Parathyroid adenoma (tissue), 2 donors: ENCODE data around the gene ASB2.

Experiments
- H2AFZ ChIP-seq: fragments of 300-600 bp; sonication (generic); one replicate; pipeline ENCODE4 v1.7.0; 2017; ENCODE audit warnings: antibody characterized with exemption, mild to moderate bottlenecking
- H3K27ac ChIP-seq: fragments of 300-600 bp; sonication (generic); one replicate; pipeline ENCODE4 v1.7.0; 2017
- H3K27me3 ChIP-seq: fragments of 300-600 bp; sonication (generic); one replicate; pipeline ENCODE4 v1.7.0; 2017; ENCODE audit warnings: low read length; ENCODE audit not compliant: control insufficient read depth, insufficient read depth
- H3K36me3 ChIP-seq: fragments of 300-600 bp; sonication (generic); one replicate; pipeline ENCODE4 v1.7.0; 2017; ENCODE audit warnings: low read length; ENCODE audit not compliant: control insufficient read depth, insufficient read depth
- H3K4me1 ChIP-seq: fragments of 300-600 bp; sonication (generic); one replicate; pipeline ENCODE4 v1.7.0; 2017; ENCODE audit warnings: control low read depth
- H3K4me2 ChIP-seq: fragments of 300-600 bp; sonication (generic); one replicate; pipeline ENCODE4 v1.7.0; 2017; ENCODE audit warnings: low read length
- H3K4me3 ChIP-seq: fragments of 300-600 bp; sonication (generic); one replicate; pipeline ENCODE4 v1.7.0; 2017; ENCODE audit warnings: low read depth, low read length
- H3K79me2 ChIP-seq: fragments of 300-600 bp; sonication (generic); one replicate; pipeline ENCODE4 v1.7.0; 2017; ENCODE audit warnings: control low read depth
- H3K9ac ChIP-seq: fragments of 300-600 bp; sonication (generic); one replicate; pipeline ENCODE4 v1.7.0; 2017; ENCODE audit warnings: mild to moderate bottlenecking
- H3K9me3 ChIP-seq: fragments of 300-600 bp; sonication (generic); one replicate; pipeline ENCODE4 v1.7.0; 2017; ENCODE audit warnings: low read length; ENCODE audit not compliant: control insufficient read depth
- CTCF ChIP-seq: fragments of 300-600 bp; sonication (generic); IDR thresholded peaks from one replicate; pipeline ENCODE4 v1.7.0; 2017; ENCODE audit warnings: antibody characterized with exemption, mild to moderate bottlenecking
- donor health status: primary hyperparathyroidism.

The ASB2 gene

GRCh38 chr14:93974299-93974698 is 2.1 kb downstream of the ASB2 start:
- no peak overlapping the region for H3K4me3 ChIP-seq
- no peaks in the 10 kb centered on the region for H3K36me3 ChIP-seq
- no peak for TF ChIP-seq CTCF
- no peaks in the 10 kb centered on the region for H3K9me3 ChIP-seq
- no peaks in the 10 kb centered on the region for H3K4me1 ChIP-seq
- H3K9ac ChIP-seq: no peak overlapping the region
- H2AFZ ChIP-seq: no peak overlapping the region
- no peak overlapping the region for H3K27ac ChIP-seq
- H3K27me3 ChIP-seq: no peaks in the 10 kb centered on the region
- H3K79me2 ChIP-seq: no peaks in the 10 kb centered on the region
- no peak overlapping the region for H3K4me2 ChIP-seq

- H3K4me2 ChIP-seq: no peak overlapping the region
- H3K36me3 ChIP-seq: no peaks in the 10 kb centered on the region
- H2AFZ ChIP-seq: no peak overlapping the region
- TF ChIP-seq CTCF: no peak
- no peaks in the 10 kb centered on the region for H3K79me2 ChIP-seq
- H3K4me3 ChIP-seq: no peak overlapping the region
- no peaks in the 10 kb centered on the region for H3K9me3 ChIP-seq
- H3K27me3 ChIP-seq: no peaks in the 10 kb centered on the region
- no peak overlapping the region for H3K27ac ChIP-seq
- no peak overlapping the region for H3K9ac ChIP-seq
- H3K4me1 ChIP-seq: no peaks in the 10 kb centered on the region
Observed at GRCh38 chr14:93973607-93974006, 2.8 kb downstream of the ASB2 start.

GRCh38 chr14:93972618-93973205 is 3.7 kb downstream of the ASB2 start:
- Histone ChIP-seq H3K4me3 (no peak overlapping the region), H3K4me1 (no peaks in the 10 kb centered on the region), H3K36me3 (no peaks in the 10 kb centered on the region), H3K27me3 (no peaks in the 10 kb centered on the region), H3K9me3 (no peaks in the 10 kb centered on the region), H3K4me2 (no peak overlapping the region), H3K9ac (no peak overlapping the region), H3K27ac (no peak overlapping the region), H3K79me2 (no peaks in the 10 kb centered on the region), H2AFZ (no peak overlapping the region)
- TF ChIP-seq CTCF: no peak

- Histone ChIP-seq H3K4me2 (no peak overlapping the region), H3K4me1 (no peaks in the 10 kb centered on the region), H2AFZ (no peak overlapping the region), H3K9ac (no peak overlapping the region), H3K27ac (no peak overlapping the region), H3K4me3 (no peak overlapping the region), H3K27me3 (no peaks in the 10 kb centered on the region), H3K9me3 (no peaks in the 10 kb centered on the region), H3K36me3 (no peaks in the 10 kb centered on the region), H3K79me2 (no peaks in the 10 kb centered on the region)
- TF ChIP-seq CTCF: no peak
Observed at GRCh38 chr14:93971635-93972027, 4.7 kb downstream of the ASB2 start.

- Histone ChIP-seq H3K27me3 (no peaks in the 10 kb centered on the region), H3K27ac (no peak overlapping the region), H3K79me2 (no peaks in the 10 kb centered on the region), H3K4me2 (no peak overlapping the region), H3K36me3 (no peaks in the 10 kb centered on the region), H2AFZ (no peak overlapping the region), H3K9ac (no peak overlapping the region), H3K4me1 (no peaks in the 10 kb centered on the region), H3K9me3 (no peaks in the 10 kb centered on the region), H3K4me3 (no peak overlapping the region)
- TF ChIP-seq CTCF: no peak
Observed at GRCh38 chr14:93970965-93971634, 5.3 kb downstream of the ASB2 start.
